ENCODE results near the gene ZFYVE27.
A peak's percentile ranks its signal among the peaks of the same experiment; 100 is the strongest.

The ZFYVE27 gene

DNA sequence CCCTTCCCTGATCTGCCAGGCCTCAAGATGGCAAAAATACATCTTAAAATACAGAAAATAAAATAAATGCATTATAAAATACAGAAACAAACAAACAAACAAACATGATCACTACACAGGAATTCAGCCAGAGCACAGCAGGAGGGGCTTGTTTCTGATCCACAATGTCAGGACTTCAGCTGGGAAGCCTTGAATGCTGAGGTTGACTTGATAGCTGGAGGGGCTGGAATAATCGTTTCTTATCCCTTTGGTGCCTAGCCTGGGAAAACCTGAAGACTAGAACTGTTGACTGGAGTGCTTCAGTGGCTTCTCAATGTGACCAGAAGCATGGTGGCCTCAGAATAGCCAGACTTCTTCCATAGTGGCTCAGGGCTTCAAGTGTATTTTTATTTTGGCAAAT lies 32.6 kb upstream of the ZFYVE27 start:
- H3K36me3 ChIP-seq (replicated peaks in 1 of 2; ENCODE audit: control insufficient read depth in 2 of 2, insufficient read depth in 2 of 2, low read length in 2 of 2) = no peaks in the 10 kb centered on the region
- no peak overlapping the region for H2BK15ac ChIP-seq (ENCODE audit: low read length)
- no peak overlapping the region for H3K14ac ChIP-seq (ENCODE audit: low read length)
- no peak overlapping the region for H2AFZ ChIP-seq (ENCODE audit: low read length)
- H4K8ac ChIP-seq (ENCODE audit: low read depth, low read length) = no peak overlapping the region
- no peak overlapping the region for H2BK12ac ChIP-seq (ENCODE audit: low read length)
- H3K23ac ChIP-seq (ENCODE audit: low read depth, low read length, poor library complexity) = no peak overlapping the region
- no peak overlapping the region for H3K18ac ChIP-seq (ENCODE audit: low read length)
- H3K9ac ChIP-seq (ENCODE audit: low read depth, low read length, poor library complexity) = no peak overlapping the region
- H3K27ac ChIP-seq (replicated peaks; ENCODE audit: low read length) = no peak overlapping the region
- H4K91ac ChIP-seq (ENCODE audit: low read depth, low read length, poor library complexity) = no peak overlapping the region
- no CpG with 5 or more reads among the region's 1 CpG for WGBS, 2 donors (ENCODE audit: extremely low coverage in 2 of 2, insufficient read length in 2 of 2, insufficient replicate concordance in 1 of 2)
- no peak overlapping the region for H2BK120ac ChIP-seq (ENCODE audit: low read depth, low read length)
- no peaks in the 10 kb centered on the region for H3K4me1 ChIP-seq (ENCODE audit: control insufficient read depth in 2 of 2, insufficient read depth in 1 of 2, low read depth in 1 of 2, low read length in 2 of 2)
- no peaks in the 10 kb centered on the region for H3K9me3 ChIP-seq (replicated peaks in 1 of 2; ENCODE audit: control insufficient read depth in 2 of 2, insufficient read depth in 1 of 2, low read depth in 1 of 2, low read length in 2 of 2)
- H2AK5ac ChIP-seq (ENCODE audit: low read depth, low read length) = no peak overlapping the region
- no peak overlapping the region for H3K4ac ChIP-seq (ENCODE audit: low read length)
- no peak overlapping the region for H2BK5ac ChIP-seq (ENCODE audit: low read length)
- no peaks in the 10 kb centered on the region for H3K79me1 ChIP-seq (ENCODE audit: low read depth, low read length)
- no peak overlapping the region for H3K4me3 ChIP-seq (ENCODE audit: low read length in 2 of 2)
- H3K4me2 ChIP-seq (ENCODE audit: insufficient read depth, low read length, poor library complexity, severe bottlenecking) = no peak overlapping the region
- no peak for DNase-seq (ENCODE audit: low spot score)
- H3K27me3 ChIP-seq (ENCODE audit: control insufficient read depth in 3 of 3, insufficient read depth in 3 of 3, low read depth in 1 of 3, low read length in 3 of 3) = peaks cover 0 to 9% (median 2%) of the 10 kb centered on the region in 3 experiments

DNA sequence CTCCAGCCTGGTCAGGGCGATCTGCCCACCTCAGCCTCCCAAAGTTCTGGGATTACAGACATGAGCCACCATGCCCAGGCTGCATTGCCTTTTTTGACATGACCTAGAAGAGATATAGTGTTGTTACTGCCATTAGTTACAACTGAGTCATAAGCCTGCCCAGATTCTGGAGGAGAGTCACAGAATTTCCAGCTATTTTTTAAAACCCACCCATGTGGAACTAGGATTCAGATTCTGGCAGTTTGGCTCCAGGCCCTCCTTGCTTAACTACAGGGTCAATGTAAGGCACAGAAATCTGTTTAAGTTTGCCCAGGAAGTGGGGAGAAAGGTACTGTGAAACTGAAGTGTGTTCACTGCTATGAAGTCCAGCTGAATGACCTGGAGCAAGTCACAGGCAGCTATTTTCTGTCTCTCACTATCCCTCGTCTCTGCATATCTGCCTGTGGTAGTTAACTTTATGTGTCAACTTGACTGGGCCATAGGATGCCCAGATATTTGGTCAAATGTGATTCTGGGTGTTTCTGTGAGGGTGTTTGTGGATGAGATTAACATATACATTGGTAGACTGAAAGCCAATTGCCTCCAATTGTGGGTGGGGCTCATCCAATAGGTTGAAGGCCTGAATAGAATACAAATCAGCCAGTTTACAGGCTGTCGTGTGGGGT lies 31.8 kb upstream of the ZFYVE27 start:
- H2BK12ac ChIP-seq (ENCODE audit: low read length) = no peak overlapping the region
- H3K27ac ChIP-seq (replicated peaks; ENCODE audit: low read length) = no peak overlapping the region
- H2AFZ ChIP-seq (ENCODE audit: low read length) = no peak overlapping the region
- H3K36me3 ChIP-seq (replicated peaks in 1 of 2; ENCODE audit: control insufficient read depth in 2 of 2, insufficient read depth in 2 of 2, low read length in 2 of 2) = no peaks in the 10 kb centered on the region
- DNase-seq (ENCODE audit: low spot score) = no peak
- H3K4me3 ChIP-seq (ENCODE audit: low read length in 2 of 2) = no peak overlapping the region
- no peaks in the 10 kb centered on the region for H3K79me1 ChIP-seq (ENCODE audit: low read depth, low read length)
- H3K9me3 ChIP-seq (replicated peaks in 1 of 2; ENCODE audit: control insufficient read depth in 2 of 2, insufficient read depth in 1 of 2, low read depth in 1 of 2, low read length in 2 of 2) = no peaks in the 10 kb centered on the region
- H3K4ac ChIP-seq (ENCODE audit: low read length) = no peak overlapping the region
- peaks cover 0 to 9% (median 0%) of the 10 kb centered on the region in 3 experiments for H3K27me3 ChIP-seq (ENCODE audit: control insufficient read depth in 3 of 3, insufficient read depth in 3 of 3, low read depth in 1 of 3, low read length in 3 of 3)
- no peak overlapping the region for H3K18ac ChIP-seq (ENCODE audit: low read length)
- no peak overlapping the region for H4K8ac ChIP-seq (ENCODE audit: low read depth, low read length)
- no peak overlapping the region for H3K14ac ChIP-seq (ENCODE audit: low read length)
- no peak overlapping the region for H3K4me2 ChIP-seq (ENCODE audit: insufficient read depth, low read length, poor library complexity, severe bottlenecking)
- H2AK5ac ChIP-seq (ENCODE audit: low read depth, low read length) = no peak overlapping the region
- no peak overlapping the region for H2BK120ac ChIP-seq (ENCODE audit: low read depth, low read length)
- no peak overlapping the region for H3K23ac ChIP-seq (ENCODE audit: low read depth, low read length, poor library complexity)
- H2BK15ac ChIP-seq (ENCODE audit: low read length) = no peak overlapping the region
- no CpG with 5 or more reads among the region's 3 CpGs for WGBS, 2 donors (ENCODE audit: extremely low coverage in 2 of 2, insufficient read length in 2 of 2, insufficient replicate concordance in 1 of 2)
- no peak overlapping the region for H2BK5ac ChIP-seq (ENCODE audit: low read length)
- no peak overlapping the region for H3K9ac ChIP-seq (ENCODE audit: low read depth, low read length, poor library complexity)
- H3K4me1 ChIP-seq (ENCODE audit: control insufficient read depth in 2 of 2, insufficient read depth in 1 of 2, low read depth in 1 of 2, low read length in 2 of 2) = peaks cover 0 to 2% of the 10 kb centered on the region in 2 donors
- H4K91ac ChIP-seq (ENCODE audit: low read depth, low read length, poor library complexity) = no peak overlapping the region

DNA sequence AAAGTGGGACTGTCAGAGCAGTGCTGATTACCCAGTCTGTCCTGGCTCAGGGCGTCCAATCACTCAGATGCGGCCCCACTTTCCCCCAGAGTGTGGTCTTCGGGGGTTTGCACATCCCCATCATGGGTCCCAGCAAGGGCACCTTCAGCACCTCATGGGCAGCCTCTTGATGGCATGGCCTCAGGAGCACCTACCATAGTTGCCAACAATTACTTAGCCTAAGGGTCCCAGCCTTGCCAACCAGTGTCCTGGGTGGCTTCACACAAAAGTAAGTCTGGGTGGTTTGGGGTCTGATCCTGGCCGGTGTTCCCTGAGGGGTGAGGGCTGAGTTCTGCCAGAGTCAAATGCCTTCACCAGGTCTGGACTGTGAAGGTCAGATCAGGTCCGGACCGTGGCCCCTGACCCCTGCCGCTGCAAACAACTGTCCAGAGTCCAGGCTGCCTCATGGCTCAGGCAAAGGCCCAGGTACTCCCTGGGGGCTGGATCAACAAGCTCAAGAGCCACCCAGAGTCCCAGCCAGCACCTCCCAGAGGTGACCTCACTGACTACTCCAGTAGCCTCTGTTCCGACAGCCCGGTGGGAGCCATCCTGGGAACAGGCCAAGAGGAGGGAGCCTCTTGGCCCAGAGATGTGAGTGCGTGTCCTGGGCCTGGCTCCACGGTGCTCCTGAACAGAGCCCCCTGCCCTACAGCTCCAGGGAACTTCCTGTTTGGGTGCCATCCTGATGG lies 29.6 kb upstream of the ZFYVE27 start:
- H3K4me2 ChIP-seq (ENCODE audit: insufficient read depth, low read length, poor library complexity, severe bottlenecking) = no peak overlapping the region
- no CpG with 5 or more reads among the region's 11 CpGs for WGBS, 2 donors (ENCODE audit: extremely low coverage in 2 of 2, insufficient read length in 2 of 2, insufficient replicate concordance in 1 of 2)

DNA sequence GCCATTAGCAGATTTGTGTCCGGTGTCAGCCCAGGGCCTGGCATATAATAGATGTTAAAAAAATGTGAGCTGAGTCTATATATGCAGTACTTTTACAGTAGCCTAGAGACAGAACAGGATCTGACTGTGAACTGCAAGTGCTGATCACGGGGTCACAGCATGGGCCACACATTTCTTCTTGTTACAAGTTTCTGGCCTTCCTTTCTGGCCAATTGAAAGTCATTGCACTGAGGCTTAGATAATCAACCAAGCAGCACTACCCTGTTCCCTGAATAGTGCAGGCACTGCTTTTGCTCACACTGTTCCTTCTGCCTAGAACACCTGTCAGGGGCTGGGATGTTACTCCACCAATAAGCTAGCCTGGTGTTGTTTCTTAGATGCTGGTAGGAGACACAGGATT lies 28.8 kb upstream of the ZFYVE27 start:
- no peak overlapping the region for H4K91ac ChIP-seq (ENCODE audit: low read depth, low read length, poor library complexity)
- H3K4me3 ChIP-seq (ENCODE audit: low read length in 2 of 2) = peak overlapping the region in 1 of 2 donors; percentile 4
- H3K36me3 ChIP-seq (replicated peaks in 1 of 2; ENCODE audit: control insufficient read depth in 2 of 2, insufficient read depth in 2 of 2, low read length in 2 of 2) = no peaks in the 10 kb centered on the region
- no peak overlapping the region for H2AFZ ChIP-seq (ENCODE audit: low read length)
- no peak overlapping the region for H2BK5ac ChIP-seq (ENCODE audit: low read length)
- H3K4me2 ChIP-seq (ENCODE audit: insufficient read depth, low read length, poor library complexity, severe bottlenecking) = no peak overlapping the region
- no peak overlapping the region for H4K8ac ChIP-seq (ENCODE audit: low read depth, low read length)
- no peak for DNase-seq (ENCODE audit: low spot score)
- H3K4ac ChIP-seq (ENCODE audit: low read length) = no peak overlapping the region
- no peak overlapping the region for H2BK120ac ChIP-seq (ENCODE audit: low read depth, low read length)
- H3K9ac ChIP-seq (ENCODE audit: low read depth, low read length, poor library complexity) = no peak overlapping the region
- H2AK5ac ChIP-seq (ENCODE audit: low read depth, low read length) = no peak overlapping the region
- H3K18ac ChIP-seq (ENCODE audit: low read length) = no peak overlapping the region
- H3K27ac ChIP-seq (replicated peaks; ENCODE audit: low read length) = no peak overlapping the region
- peaks cover 0 to 5% of the 10 kb centered on the region in 2 donors for H3K4me1 ChIP-seq (ENCODE audit: control insufficient read depth in 2 of 2, insufficient read depth in 1 of 2, low read depth in 1 of 2, low read length in 2 of 2)
- WGBS, 2 donors (ENCODE audit: extremely low coverage in 2 of 2, insufficient read length in 2 of 2, insufficient replicate concordance in 1 of 2) = no CpG with 5 or more reads among the region's 2 CpGs
- no peak overlapping the region for H2BK15ac ChIP-seq (ENCODE audit: low read length)
- H3K79me1 ChIP-seq (ENCODE audit: low read depth, low read length) = no peaks in the 10 kb centered on the region
- no peak overlapping the region for H3K23ac ChIP-seq (ENCODE audit: low read depth, low read length, poor library complexity)
- H3K14ac ChIP-seq (ENCODE audit: low read length) = no peak overlapping the region
- H2BK12ac ChIP-seq (ENCODE audit: low read length) = no peak overlapping the region
- H3K9me3 ChIP-seq (replicated peaks in 1 of 2; ENCODE audit: control insufficient read depth in 2 of 2, insufficient read depth in 1 of 2, low read depth in 1 of 2, low read length in 2 of 2) = no peaks in the 10 kb centered on the region
- H3K27me3 ChIP-seq (ENCODE audit: control insufficient read depth in 3 of 3, insufficient read depth in 3 of 3, low read depth in 1 of 3, low read length in 3 of 3) = peaks cover 0 to 21% (median 2%) of the 10 kb centered on the region in 3 experiments

More for the DNA sequence above, 29.6 kb upstream of the ZFYVE27 start:
- Histone ChIP-seq H2BK15ac (ENCODE audit: low read length) (no peak overlapping the region), H3K4ac (ENCODE audit: low read length) (no peak overlapping the region), H3K14ac (ENCODE audit: low read length) (no peak overlapping the region), H4K8ac (ENCODE audit: low read depth, low read length) (no peak overlapping the region), H3K9me3 (replicated peaks in 1 of 2; ENCODE audit: control insufficient read depth in 2 of 2, insufficient read depth in 1 of 2, low read depth in 1 of 2, low read length in 2 of 2) (no peaks in the 10 kb centered on the region), H3K9ac (ENCODE audit: low read depth, low read length, poor library complexity) (no peak overlapping the region), H3K27ac (replicated peaks; ENCODE audit: low read length) (no peak overlapping the region), H2BK120ac (ENCODE audit: low read depth, low read length) (no peak overlapping the region), H3K79me1 (ENCODE audit: low read depth, low read length) (no peaks in the 10 kb centered on the region), H3K23ac (ENCODE audit: low read depth, low read length, poor library complexity) (no peak overlapping the region), H2AFZ (ENCODE audit: low read length) (no peak overlapping the region), H4K91ac (ENCODE audit: low read depth, low read length, poor library complexity) (no peak overlapping the region), H3K36me3 (replicated peaks in 1 of 2; ENCODE audit: control insufficient read depth in 2 of 2, insufficient read depth in 2 of 2, low read length in 2 of 2) (no peaks in the 10 kb centered on the region), H3K18ac (ENCODE audit: low read length) (peak overlapping the region; percentile 35), H2BK12ac (ENCODE audit: low read length) (no peak overlapping the region), H2AK5ac (ENCODE audit: low read depth, low read length) (no peak overlapping the region), H2BK5ac (ENCODE audit: low read length) (no peak overlapping the region), H3K4me3 (ENCODE audit: low read length in 2 of 2) (no peak overlapping the region), H3K4me1 (ENCODE audit: control insufficient read depth in 2 of 2, insufficient read depth in 1 of 2, low read depth in 1 of 2, low read length in 2 of 2) (peaks cover 0 to 2% of the 10 kb centered on the region in 2 donors), H3K27me3 (ENCODE audit: control insufficient read depth in 3 of 3, insufficient read depth in 3 of 3, low read depth in 1 of 3, low read length in 3 of 3) (peaks cover 0 to 16% (median 2%) of the 10 kb centered on the region in 3 experiments)
- DNase-seq (ENCODE audit: low spot score) = no peak
